ENCODE measurements around the gene WASF3.
"Not testable (repeated sequence)": the region's sequence is repeated elsewhere in the genome, so short reads cannot be mapped to it uniquely, and the experiment has no call there.

WASF3 gene

DNA sequence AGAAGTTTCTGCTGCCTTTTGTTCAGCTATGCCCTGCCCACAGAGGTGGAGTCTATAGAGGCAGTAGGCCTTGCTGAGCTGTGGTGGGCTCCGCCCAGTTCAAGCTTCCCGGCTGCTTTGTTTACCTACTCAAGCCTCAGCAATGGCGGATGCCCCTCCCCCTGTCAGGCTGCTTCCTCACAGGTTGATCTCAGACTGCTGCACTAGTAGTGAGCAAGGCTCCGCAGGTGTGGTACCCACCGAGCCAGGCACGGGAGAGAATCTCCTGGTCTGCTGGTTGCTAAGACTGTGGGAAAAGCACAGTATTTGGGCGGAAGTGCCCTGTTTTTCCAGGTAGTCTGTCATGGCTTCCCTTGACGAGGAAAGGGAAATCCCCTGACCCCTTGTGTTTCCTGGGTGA lies 78.6 kb downstream of the WASF3 start:
- not testable (repeated sequence) for DNase-seq

DNA sequence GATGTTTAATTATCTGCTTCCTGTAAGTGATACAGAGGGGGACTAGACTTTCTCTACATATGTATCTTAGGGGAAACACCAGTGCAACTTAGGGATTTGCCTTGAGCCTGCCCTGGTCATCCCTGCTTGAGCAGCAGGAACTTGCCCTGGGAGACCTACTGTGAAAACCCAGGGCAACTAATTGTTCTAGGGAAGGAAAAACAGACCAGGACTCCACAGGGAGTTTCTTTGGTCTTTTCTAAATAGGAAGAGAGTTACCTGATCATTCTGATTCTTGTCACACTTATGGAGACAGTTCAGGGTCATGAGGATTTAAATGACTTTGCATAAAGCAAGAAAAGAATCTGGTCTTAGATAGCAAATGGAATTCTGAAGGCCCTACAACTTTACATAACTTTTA lies 89.1 kb downstream of the WASF3 start:
- no peak for DNase-seq

DNA sequence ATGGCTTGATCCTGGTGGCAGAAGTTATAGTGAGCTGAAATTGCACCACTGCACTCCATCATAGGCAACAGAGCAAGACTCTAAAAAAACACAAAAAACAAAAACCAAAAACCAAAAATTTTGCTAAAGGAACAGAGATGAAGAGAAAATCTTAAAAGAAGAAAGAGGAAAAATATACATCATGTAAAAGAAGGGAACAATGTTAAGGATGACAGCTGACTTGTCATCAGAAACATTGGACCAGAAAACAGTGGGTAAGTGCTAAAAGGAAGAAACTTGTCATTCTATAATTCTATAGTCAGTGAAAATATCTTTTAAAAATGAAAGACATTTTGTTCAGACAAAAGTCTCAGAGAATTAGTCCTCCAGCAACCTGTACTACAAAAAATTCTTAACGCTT lies 93.8 kb downstream of the WASF3 start:
- DNase-seq, result no peak

DNA sequence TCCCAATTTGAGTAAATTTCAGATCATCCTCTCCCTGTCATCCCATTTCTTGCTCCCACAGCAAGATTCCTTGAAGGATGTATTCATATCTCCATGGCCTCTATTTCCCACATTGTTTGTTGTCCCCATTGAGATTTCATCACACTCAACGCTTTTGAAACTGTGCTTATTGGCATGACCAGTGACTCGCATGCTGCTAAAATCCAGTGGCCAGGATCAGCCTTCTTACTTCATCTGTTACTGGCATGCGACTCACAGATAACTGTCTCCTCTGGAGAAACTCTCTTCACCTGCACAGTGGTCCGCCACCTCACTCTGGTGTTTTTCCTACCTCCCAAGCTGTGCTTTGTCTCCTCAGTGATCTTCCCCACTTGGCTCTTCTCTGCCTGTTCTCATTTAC lies 95.8 kb downstream of the WASF3 start:
- DNase-seq, result no peak

DNA sequence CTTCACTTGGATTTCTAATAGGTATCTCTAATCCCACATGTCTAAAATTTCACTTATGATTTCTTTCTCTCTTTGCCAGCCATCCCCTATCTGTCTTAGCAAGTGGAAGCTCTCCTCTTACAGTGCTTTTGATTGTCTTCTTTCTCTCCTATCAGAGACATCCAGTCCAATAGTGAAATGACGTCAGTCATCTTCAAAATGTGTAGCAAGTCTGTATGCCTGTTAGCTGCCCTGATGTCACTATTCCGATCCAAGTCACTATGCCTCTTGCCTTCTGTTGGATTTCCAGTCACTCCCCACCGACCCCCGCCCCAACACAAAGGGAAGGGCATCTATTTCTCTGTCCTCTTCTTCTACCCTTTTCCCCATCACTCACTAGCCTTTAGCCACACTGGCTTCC lies 96.4 kb downstream of the WASF3 start:
- DNase-seq, result no peak

DNA sequence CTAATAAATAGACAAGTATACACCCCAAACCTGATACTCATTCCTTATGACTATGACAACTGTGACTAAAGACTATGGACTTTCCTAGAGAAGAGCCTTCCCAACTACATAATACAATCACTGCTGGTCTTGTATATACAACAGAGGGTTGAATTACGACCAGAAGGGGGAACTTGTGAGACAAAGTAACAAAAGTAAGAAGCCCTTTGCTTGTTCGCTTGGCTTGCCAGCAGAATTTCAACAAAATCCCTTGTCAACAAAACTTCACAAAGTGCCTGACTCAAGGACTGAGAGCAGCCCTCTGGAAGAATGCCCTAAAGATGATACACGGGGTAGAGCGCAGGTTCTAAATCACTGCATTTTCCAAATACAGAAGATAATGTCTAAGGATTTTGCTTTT lies 99.4 kb downstream of the WASF3 start:
- no peak for DNase-seq

DNA sequence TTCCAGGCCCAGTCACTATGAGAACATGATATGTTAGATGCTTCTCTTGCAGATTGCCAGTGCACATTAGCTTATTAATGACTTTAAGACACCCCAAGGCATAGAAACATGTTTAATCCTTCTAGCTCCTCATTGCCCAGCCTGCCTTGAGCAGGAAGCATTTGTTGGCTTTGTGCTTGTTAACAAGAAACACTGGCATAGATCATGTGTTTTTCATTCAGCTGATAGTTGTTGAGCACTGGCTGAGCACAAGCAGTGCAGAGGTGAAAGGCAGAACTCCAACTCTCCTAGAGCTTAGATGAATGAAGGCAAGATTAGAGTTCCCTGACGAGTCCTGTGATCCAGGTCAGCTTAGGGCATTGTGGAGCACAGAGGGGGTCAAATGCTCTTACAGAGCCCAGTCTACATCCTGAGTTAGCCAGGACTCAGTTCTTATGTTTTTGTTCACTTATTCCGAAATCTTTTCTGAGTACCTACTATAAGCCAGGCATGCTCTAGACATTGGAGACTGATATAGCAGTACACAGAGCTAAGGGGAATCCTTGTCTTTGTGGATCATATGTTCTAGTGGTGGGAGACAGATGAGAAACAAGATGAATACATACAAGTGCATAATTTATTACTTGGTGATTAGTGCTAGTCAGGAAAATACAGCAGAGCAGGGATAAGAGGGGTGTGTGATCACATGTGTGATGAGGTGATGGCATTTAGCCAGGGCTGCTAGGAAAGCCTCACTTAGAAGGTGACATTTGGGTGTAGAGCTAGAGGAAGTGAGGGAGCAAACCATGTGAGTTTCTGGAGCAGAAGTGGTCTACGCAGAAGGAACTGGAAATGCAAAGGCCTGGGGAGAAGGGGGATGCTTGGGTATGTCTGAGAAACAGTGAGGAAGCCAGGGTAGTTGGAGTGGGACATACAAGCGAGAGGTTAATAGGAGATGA lies 101.2 kb downstream of the WASF3 start:
- no peak for DNase-seq

DNA sequence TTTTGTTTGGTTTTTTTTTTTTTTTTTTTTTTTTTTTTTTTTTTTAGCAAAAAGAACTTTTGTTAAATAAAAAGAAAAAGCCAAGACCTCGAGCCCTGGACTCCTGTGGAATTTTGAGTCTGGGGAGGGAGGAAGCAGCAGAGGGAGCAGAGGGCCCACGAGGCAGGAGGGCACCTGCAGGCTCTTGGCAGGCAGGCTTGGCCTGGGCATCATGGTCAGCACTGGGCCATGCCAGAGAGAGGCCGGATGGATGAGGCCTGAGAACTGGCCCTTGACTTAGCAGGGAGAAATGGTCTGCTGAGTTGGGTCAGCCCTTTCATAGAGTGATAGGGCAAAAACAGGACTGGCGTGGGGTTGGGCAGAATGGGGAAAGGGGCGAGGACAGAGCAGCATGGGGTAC lies 102.7 kb downstream of the WASF3 start:
- DNase-seq, result no peak

DNA sequence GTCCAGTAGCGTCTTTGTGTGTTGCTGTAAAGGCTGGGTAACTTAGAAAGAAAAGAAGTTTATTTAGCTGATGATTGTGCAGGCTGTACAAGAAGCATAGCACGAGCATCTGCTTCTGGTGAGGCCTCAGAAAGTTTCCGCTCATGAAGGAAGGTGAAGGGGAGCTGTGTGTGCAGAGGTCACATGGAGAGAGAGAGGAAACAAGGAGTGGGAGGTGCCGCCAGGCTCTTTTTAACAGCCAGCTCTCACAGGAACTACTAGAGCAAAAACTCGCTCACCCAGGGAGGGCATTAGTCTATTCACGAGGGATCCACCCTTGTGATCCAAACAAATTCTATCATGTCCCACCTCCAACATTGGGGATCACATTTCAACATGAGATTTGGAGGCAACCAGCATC lies 103.3 kb downstream of the WASF3 start:
- no peak for DNase-seq

DNA sequence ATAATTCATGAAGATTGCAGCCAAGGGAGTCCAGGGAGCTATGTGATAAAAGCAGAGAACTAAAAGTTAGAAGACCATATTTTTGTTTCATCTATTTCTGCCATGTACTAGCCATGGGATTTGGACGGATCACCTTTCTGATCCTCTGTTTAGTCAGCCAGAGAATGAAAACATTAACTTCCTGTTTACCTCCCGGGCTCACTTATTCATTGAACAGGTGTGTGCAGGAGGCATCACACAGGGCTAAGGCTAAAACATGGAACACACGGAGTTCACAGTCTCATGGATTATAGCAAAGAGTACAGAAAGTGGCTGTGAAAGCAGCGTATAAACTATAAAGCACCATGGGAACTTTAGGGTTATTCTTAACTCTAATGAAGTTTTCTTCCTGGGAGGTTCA lies 106.3 kb downstream of the WASF3 start:
- no peak for DNase-seq

DNA sequence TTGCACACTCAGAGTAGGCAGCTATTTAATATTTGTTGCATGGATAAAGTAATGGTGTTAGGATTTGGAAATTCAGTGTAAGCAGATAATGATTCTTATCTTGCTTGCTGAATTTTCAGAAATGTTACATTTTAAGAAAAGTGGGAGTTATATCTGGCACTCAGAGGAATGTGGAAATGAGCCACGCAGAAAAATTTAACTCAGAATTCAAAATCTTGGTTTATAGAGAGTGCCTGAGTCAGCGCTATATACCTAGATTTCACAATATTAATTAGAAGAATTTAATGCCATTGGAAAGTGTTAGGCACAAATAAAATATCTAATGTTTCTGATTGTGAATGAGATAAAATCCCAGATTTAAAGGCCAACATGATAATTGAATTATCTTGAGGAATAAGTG lies 106.8 kb downstream of the WASF3 start:
- DNase-seq, result no peak

DNA sequence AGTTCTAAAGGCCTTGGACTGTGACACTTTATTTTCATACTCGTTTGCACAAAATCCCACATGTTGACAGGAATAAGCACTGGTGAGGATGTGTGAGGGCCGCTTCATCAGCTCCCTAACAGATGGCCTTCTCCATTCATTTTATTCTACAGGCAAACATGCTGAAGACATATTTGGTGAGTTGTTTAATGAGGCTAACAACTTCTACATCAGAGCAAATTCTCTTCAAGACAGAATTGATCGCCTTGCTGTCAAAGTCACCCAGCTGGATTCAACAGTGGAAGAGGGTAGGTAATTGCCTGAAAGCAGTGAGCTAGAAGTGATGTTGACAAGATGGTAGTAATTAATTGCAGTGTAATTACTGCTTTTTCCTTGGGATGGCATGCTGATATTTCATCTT lies 107.4 kb downstream of the WASF3 start:
- DNase-seq, result no peak

DNA sequence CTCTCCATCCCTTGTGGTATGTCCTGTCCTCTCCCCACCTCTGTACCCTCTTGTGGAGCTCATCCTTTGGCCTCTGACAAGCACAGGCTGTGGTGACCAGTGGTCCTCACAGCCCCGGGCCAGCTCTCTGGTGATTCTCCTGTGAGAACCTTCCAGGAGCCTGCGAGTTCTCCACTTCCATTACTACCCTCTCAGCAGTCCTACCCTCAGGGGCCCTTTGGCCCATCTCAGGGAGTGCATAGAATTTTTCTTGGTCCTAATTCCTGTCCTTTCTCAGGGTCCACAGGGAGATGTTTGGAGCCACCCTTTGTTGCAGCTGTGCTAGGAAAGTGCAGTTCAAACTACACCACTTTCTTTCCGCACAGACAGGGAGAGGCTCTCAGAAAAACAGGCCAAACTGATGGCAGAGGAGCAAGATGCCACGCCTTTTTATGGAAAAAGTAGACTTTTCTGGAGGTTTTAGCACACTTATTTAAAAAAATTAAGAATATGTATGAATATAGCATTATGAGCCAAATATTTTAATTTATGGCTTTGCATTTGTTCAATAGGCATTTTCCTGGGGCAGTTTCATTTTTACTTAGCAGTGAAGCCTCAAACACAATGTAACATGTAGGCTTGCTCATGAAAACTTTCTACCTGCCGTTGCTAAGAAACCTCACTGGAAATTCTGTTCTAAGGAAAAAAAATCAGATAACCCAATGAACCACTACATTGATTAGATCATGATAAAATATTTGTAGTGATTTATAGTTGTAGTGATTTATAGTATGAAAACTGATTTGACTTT lies 111.1 kb downstream of the WASF3 start:
- no peak for DNase-seq

DNA sequence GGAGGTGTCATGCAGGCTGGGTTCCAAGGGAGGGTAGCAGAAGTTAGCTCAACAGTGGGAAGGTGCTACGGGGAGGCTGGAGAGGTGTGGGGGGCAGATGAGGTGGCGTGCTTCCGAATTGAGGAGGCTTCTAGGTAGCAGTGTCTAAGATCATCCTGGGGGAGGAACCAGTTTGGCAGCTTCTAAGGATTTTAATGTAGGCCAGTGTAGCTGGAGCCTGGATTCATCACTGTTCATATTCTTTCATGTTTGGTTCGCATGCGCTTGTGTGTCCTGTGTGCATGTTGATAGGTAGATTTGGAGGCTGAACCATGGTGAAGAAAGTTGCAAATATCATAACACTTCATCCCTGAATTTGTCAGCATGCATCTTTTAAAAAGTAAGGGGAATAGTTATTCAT lies 116.4 kb downstream of the WASF3 start:
- no peak for DNase-seq

DNA sequence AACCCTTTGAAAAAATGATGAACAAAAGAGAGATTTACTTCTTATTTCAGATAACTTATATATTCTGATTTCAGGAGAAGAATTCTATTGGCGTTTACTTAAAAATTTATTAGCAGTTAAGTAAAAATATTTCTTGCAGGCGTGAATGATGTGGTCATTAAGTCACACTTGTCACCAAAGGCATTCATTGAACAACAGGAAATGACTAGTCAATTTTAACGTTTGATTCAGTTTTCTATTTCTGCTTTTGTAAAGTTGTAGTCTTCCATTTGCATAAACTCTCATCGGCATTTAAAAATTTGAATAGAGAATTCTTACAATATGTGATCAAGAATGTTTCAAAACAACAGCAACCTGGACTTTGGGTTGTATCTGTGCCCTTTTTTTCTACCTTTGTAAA lies 119.7 kb downstream of the WASF3 start:
- no peak for DNase-seq

DNA sequence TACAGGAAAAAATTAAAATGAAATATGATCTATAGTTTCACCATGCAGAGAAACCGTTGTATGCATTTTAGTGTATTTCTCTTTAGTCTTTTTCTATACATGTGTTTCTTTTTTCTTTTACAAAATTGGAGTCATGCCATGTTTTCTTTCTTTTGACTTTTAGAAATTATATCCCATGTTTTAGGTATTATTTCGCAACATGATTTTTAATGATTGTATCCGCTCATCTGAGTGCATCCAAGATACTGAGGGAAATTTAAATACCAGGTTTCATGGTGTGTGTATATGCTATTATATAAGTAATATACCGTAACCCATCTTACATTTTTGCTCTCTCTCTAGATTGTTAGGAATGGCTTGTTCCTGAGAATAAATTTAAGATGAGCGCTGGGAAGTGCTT lies 120.8 kb downstream of the WASF3 start:
- DNase-seq, result no peak

DNA sequence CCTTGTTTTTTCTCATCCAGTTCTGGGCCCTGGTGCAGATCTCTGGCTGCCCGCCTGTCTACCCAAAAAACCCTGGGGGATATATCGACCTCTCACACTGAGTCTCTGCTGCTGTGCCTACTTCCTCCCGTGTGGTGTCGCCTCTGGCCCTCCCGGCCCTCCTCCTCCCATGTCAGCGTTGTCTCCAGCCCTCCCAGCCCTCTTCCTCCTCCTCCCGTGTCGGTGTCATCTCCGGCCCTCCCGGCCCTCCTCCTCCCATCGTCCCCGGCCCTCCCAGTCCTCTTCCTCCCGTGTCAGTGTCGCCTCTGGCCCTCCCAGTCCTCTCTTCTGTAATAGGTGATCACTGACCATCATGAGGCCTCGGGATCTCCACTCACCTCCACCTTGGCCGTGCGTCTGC lies 121.3 kb downstream of the WASF3 start:
- DNase-seq, result no peak

DNA sequence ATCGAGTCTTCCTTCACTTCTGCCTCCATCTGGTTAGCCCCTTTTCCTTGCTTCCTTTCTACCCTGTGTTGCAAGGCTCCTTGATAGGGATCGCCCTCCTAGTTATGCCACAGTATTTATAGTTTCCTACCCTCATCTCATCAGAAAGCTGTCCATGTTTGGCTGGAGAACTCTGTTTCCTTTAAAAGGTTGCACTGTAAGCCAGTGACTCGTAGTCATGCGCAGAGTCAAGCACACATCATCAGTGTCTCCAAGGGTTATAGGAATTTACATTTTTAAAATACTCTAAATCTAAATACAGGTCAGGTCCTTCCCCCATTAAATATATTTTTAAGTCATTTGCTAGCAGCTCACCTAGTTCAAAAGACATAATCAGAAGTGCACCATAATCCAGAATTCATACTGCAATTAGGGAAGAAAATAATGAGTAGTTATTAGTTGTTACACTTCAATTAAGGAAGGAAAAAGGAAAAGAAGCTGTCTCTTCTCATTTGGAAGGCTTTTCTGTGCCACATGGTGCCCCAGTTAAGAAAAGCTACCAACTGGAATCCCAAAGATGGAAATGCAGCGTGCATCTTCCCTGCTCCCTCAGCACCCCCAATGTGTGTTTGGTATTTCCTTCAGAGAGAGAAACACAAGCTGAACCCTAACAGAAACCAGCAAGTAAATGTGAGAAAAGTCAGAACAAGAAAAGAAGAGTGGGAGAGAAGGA lies 122.1 kb downstream of the WASF3 start:
- DNase-seq, result no peak

DNA sequence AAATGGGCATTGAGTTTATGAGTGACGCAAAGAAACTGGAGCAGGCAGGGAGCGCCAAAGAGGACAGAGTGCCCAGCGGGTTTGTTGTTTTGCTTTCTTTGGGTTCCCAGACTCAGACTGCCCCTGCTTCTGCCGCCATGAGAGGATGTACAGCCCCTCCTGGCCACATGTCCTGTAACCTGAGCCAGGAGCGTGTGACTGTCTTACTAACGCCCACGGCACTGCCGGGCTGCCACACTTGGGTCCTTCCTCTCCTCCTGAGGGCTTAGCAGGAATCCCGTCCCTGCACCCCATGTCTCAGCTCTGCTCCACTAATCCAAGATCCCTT lies 122.6 kb downstream of the WASF3 start:
- DNase-seq, result no peak

DNA sequence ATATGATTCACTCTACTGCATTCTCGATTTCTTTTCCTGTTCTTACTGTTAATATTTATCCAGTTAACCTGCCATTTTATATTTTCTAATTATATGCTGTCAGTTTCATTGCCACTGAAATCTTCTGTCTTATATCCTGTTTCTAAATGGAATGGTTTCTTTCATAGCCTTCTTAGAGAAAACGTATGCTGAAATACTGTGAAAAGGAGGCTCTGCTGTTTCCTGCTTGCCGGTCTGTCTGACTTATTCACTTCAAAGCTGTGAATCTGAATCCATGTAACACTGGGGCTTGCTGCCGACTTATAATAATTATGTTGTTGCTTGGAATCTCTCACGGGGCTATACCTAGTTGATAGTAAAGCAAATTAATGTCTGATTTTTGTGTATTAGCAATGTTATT lies 123.1 kb downstream of the WASF3 start:
- no peak for DNase-seq

DNA sequence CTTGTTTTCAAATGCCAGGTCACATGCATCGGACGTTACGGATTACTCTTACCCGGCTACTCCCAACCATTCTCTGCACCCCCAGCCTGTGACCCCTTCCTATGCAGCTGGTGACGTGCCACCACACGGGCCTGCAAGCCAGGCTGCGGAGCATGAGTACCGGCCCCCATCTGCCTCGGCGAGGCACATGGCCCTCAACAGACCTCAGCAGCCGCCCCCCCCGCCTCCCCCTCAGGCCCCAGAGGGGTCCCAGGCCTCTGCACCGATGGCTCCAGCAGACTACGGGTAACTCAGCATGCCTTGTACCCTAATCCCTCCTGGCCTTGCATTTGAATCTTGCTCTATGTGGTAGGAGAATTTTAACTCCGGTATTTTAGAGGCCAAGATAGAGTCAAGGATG lies 123.6 kb downstream of the WASF3 start:
- no peak for DNase-seq

DNA sequence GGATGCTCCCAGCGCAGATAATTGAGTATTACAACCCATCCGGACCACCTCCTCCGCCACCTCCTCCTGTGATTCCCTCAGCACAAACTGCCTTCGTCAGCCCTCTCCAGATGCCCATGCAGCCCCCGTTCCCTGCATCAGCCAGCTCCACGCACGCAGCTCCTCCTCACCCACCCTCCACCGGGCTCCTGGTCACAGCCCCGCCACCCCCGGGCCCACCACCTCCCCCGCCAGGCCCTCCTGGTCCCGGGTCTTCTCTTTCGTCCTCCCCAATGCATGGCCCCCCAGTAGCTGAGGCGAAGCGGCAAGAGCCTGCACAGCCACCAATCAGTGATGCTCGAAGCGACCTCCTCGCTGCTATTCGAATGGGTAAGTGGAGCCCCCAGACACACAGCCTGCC lies 125.1 kb downstream of the WASF3 start:
- DNase-seq, result no peak

DNA sequence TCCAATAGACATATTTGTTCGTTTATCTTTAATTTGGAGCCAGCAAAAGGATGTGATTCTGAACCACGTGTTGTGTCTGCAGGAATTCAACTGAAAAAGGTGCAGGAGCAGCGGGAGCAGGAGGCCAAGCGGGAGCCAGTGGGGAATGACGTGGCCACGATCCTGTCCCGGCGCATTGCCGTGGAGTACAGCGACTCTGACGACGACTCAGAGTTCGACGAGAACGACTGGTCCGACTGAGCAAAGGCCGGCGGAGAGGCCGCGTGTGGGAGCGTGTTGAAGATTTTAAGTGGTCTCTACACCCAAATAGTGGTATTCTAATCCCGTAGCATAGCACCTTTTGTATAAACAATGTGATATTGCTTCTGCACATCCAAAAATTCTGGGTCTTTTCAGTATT lies 128.1 kb downstream of the WASF3 start:
- DNase-seq, result no peak

DNA sequence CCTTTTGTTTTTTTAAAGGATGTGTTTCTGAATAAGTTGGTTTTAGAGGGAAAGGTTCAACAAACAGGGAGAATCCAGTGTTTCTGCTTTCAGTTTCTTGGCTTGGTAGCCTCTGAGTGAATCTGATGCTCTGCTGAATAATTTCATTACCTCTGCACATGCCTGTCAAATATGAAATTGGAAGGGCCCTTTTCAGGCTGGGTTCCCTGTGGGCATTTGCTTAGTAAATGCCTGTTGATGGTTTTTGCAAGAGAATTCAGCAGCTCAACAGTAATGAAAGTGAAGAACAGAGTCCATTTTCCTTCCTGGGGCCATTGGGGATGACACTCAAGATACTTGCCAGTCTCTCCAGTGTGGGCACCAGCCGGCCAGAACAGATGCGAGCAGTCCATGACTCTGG lies 128.8 kb downstream of the WASF3 start:
- DNase-seq, result no peak
